GM18870 (cell line): ENCODE results near the gene RELL1.

Experiments
- ATAC-seq: cut with Tn5 transposase; IDR thresholded peaks from one replicate; pipeline ENCODE4 v1.9.1; 2021; ENCODE audit warnings: moderate library complexity; ENCODE audit not compliant: unreplicated experiment

Gene RELL1

GRCh38 chr4:37641886-37642849, 44.0 kb downstream of the RELL1 start:
- no peak for ATAC-seq

- ATAC-seq = no peak
Observed at GRCh38 chr4:37641352-37641751, 44.8 kb downstream of the RELL1 start.

- ATAC-seq = no peak
Observed at GRCh38 chr4:37639551-37640285, 46.5 kb downstream of the RELL1 start.

- no peak for ATAC-seq
Observed at GRCh38 chr4:37635155-37635554, 51.0 kb downstream of the RELL1 start.

GRCh38 chr4:37634180-37634579, 52.0 kb downstream of the RELL1 start:
- ATAC-seq = no peak

GRCh38 chr4:37632836-37633235, 53.3 kb downstream of the RELL1 start:
- no peak for ATAC-seq

GRCh38 chr4:37631551-37631950, 54.6 kb downstream of the RELL1 start:
- no peak for ATAC-seq

GRCh38 chr4:37629713-37630112, 56.5 kb downstream of the RELL1 start:
- no peak for ATAC-seq

GRCh38 chr4:37628977-37629609, 57.1 kb downstream of the RELL1 start:
- no peak for ATAC-seq

GRCh38 chr4:37627263-37627662, 58.9 kb downstream of the RELL1 start:
- ATAC-seq = no peak

- ATAC-seq = no peak
Observed at GRCh38 chr4:37625499-37625898, 60.7 kb downstream of the RELL1 start.

GRCh38 chr4:37623940-37624339, 62.2 kb downstream of the RELL1 start:
- no peak for ATAC-seq

GRCh38 chr4:37623125-37623524, 63.1 kb downstream of the RELL1 start:
- ATAC-seq = no peak

- ATAC-seq = no peak
Observed at GRCh38 chr4:37620176-37620575, 66.0 kb downstream of the RELL1 start.

- no peak for ATAC-seq
Observed at GRCh38 chr4:37615720-37616063, 70.5 kb downstream of the RELL1 start.

- no peak for ATAC-seq
Observed at GRCh38 chr4:37615059-37615719, 71.0 kb downstream of the RELL1 start.

- no peak for ATAC-seq
Observed at GRCh38 chr4:37612811-37613210, 73.4 kb downstream of the RELL1 start.

GRCh38 chr4:37609626-37610025, 76.5 kb downstream of the RELL1 start:
- ATAC-seq = no peak

- ATAC-seq = no peak
Observed at GRCh38 chr4:37607018-37607417, 79.2 kb downstream of the RELL1 start.

- no peak for ATAC-seq
Observed at GRCh38 chr4:37605843-37606565, 80.2 kb downstream of the RELL1 start.
